ENCODE data around the gene ZBTB40. TPM values are rescaled to one million over a fixed set of nuclear protein-coding genes. Genes with fewer than 3 reads are reported as not detected.

ZBTB40 gene
- total and polyA plus RNA-seq, 2 of the 13 experiments (the other 11 are each of a cell fraction or from before 2014, with no cell fraction given), result 8.8 to 16.5 TPM

DNA sequence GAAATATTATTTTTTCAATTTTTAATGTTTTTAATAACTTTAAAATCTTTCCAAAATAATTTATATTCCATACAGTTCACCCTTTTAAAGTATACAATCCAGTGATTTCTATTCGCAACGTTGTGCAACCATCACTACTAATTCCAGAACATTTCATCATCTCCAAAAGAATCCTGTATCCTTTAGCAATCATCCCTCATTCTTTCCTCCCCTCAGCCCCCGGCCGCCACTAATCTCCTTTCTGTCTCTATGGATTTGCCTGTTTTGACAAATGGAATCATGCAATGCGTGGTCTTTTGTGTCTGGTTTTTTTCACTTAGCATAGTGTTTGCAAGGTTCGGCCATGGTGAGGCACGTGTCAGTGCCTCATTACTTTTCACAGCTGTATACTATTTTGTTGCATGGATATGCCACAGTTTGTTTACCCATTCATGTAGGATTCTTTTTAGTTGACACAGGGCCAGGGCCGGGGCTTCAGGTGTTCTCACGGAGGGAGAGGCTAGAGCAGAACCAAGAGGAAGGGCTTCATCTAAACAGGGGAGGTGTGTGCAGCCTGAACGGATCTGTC is 40.6 kb upstream of the ZBTB40 start:
- FAIRE-seq, result no peak
- BruUV-seq (replicated peaks), result no TSS peak
- intact Hi-C loops (cut with micrococcal nuclease; ENCODE audit: unreplicated experiment) (loop anchor here (10.0 kb wide), 1 partner anchor 196 kb away; no protein-coding TSS in a partner anchor), in situ Hi-C loops (cut with HindIII; ENCODE audit: extremely low pct_ligation_motif_present, low pct_unique_long_range_greater_than_20kb) (no loop called here)
- 60% methylated on average over 10 of the region's 10 CpGs for whole genome bisulfite sequencing (ENCODE audit: low lambda C conversion rate)
- H3K27ac ChIP-seq (ENCODE audit: extremely low read length, insufficient read depth, low read length), result no peak overlapping the region
- DNase-seq (ENCODE audit: low spot score), result no peak
- peaks cover 35% of the 10 kb centered on the region for H3K4me1 ChIP-seq (ENCODE audit: insufficient read depth, low read length)
- H3K27me3 ChIP-seq (ENCODE audit: control insufficient read depth in 1 of 2, insufficient read depth in 2 of 2, low read length in 2 of 2), result peaks cover 3 to 70% of the 10 kb centered on the region in 2 experiments
- no peaks in the 10 kb centered on the region for H3K9me3 ChIP-seq (ENCODE audit: low read length)
- no peaks in the 10 kb centered on the region for H3K36me3 ChIP-seq (replicated peaks in 1 of 2; ENCODE audit: control insufficient read depth in 1 of 2, insufficient read depth in 2 of 2, low read length in 2 of 2)
- H3K4me3 ChIP-seq (replicated peaks in 1 of 3; ENCODE audit: insufficient read depth in 1 of 3, low read depth in 2 of 3, low read length in 3 of 3), result no peak overlapping the region
- no peak overlapping the region for H2AFZ ChIP-seq (ENCODE audit: low read length)
- ChIA-PET CTCF (ENCODE audit: low intra/inter-chr PET ratio, low total read pairs) (no interaction called here), POLR2A (no interaction called here)
- H3K9ac ChIP-seq (ENCODE audit: insufficient read depth, low read depth, low read length), result no peak overlapping the region
- no peak for ATAC-seq
- TF ChIP-seq KDM3A (CRISPR knock-in tag; IDR thresholded peaks at IDR 0.05; ENCODE audit: low read depth) (no peak), ZC3H4 (CRISPR knock-in tag; IDR thresholded peaks at IDR 0.05; ENCODE audit: borderline replicate concordance) (no peak), RORA (CRISPR knock-in tag; IDR thresholded peaks at IDR 0.05) (no peak), SMAD9 (CRISPR knock-in tag; IDR thresholded peaks at IDR 0.05) (no peak), CEBPB (IDR thresholded peaks at IDR 0.05; ENCODE audit: borderline replicate concordance, low read depth, low read length) (peak; percentile 49; the same call in 1 of the 2 replicates), MAFG (CRISPR knock-in tag; IDR thresholded peaks at IDR 0.05) (no peak)
- TF ChIP-seq, protein P1, sequence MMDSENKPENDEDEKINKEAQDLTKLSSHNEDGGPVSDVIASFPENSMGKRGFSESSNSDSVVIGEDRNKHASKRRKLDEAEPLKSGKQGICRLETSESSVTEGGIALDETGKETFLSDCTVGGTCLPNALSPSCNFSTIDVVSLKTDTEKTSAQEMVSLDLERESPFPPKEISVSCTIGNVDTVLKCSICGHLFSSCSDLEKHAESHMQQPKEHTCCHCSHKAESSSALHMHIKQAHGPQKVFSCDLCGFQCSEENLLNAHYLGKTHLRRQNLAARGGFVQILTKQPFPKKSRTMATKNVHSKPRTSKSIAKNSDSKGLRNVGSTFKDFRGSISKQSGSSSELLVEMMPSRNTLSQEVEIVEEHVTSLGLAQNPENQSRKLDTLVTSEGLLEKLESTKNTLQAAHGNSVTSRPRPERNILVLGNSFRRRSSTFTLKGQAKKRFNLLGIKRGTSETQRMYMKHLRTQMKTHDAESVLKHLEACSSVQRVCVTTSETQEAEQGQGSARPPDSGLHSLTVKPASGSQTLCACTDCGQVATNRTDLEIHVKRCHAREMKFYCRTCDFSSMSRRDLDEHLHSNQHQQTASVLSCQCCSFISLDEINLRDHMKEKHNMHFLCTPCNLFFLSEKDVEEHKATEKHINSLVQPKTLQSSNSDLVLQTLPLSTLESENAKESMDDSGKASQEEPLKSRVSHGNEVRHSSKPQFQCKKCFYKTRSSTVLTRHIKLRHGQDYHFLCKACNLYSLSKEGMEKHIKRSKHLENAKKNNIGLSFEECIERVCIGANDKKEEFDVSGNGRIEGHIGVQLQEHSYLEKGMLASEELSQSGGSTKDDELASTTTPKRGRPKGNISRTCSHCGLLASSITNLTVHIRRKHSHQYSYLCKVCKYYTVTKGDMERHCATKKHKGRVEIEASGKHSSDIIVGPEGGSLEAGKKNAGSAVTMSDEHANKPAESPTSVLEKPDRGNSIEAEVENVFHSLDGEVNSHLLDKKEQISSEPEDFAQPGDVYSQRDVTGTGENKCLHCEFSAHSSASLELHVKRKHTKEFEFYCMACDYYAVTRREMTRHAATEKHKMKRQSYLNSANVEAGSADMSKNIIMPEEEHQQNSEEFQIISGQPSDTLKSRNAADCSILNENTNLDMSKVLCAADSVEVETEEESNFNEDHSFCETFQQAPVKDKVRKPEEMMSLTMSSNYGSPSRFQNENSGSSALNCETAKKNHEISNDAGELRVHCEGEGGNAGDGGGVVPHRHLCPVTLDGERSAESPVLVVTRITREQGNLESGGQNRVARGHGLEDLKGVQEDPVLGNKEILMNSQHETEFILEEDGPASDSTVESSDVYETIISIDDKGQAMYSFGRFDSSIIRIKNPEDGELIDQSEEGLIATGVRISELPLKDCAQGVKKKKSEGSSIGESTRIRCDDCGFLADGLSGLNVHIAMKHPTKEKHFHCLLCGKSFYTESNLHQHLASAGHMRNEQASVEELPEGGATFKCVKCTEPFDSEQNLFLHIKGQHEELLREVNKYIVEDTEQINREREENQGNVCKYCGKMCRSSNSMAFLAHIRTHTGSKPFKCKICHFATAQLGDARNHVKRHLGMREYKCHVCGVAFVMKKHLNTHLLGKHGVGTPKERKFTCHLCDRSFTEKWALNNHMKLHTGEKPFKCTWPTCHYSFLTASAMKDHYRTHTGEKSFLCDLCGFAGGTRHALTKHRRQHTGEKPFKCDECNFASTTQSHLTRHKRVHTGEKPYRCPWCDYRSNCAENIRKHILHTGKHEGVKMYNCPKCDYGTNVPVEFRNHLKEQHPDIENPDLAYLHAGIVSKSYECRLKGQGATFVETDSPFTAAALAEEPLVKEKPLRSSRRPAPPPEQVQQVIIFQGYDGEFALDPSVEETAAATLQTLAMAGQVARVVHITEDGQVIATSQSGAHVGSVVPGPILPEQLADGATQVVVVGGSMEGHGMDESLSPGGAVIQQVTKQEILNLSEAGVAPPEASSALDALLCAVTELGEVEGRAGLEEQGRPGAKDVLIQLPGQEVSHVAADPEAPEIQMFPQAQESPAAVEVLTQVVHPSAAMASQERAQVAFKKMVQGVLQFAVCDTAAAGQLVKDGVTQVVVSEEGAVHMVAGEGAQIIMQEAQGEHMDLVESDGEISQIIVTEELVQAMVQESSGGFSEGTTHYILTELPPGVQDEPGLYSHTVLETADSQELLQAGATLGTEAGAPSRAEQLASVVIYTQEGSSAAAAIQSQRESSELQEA (CRISPR knock-in tag; IDR thresholded peaks at IDR 0.05; ENCODE audit: not compliant biosample characterization), result no peak
- TF ChIP-seq, protein P2, sequence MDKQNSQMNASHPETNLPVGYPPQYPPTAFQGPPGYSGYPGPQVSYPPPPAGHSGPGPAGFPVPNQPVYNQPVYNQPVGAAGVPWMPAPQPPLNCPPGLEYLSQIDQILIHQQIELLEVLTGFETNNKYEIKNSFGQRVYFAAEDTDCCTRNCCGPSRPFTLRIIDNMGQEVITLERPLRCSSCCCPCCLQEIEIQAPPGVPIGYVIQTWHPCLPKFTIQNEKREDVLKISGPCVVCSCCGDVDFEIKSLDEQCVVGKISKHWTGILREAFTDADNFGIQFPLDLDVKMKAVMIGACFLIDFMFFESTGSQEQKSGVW (CRISPR knock-in tag; IDR thresholded peaks at IDR 0.05; ENCODE audit: borderline replicate concordance), result no peak
- no peak overlapping the region for H3K4me2 ChIP-seq (ENCODE audit: low read depth, low read length)
- no peaks in the 10 kb centered on the region for H3K79me2 ChIP-seq (ENCODE audit: insufficient read depth, low read length)
- H4K20me1 ChIP-seq (ENCODE audit: insufficient read depth, low read length), result peaks cover 20% of the 10 kb centered on the region; the same call in 1 of the 2 replicates

All from HepG2 (cell line).